Parathyroid adenoma (tissue), 2 donors: Measurements from ENCODE around the gene GUCA1A.
"Not testable (repeated sequence)": the region's sequence is repeated elsewhere in the genome, so short reads cannot be mapped to it uniquely, and the experiment has no call there.

Experiments used
- H2AFZ ChIP-seq: fragments of 300-600 bp; sonication (generic); one replicate; pipeline ENCODE4 v1.7.0; 2017; ENCODE audit warnings: antibody characterized with exemption, mild to moderate bottlenecking
- H3K27ac ChIP-seq: fragments of 300-600 bp; sonication (generic); one replicate; pipeline ENCODE4 v1.7.0; 2017
- H3K27me3 ChIP-seq: fragments of 300-600 bp; sonication (generic); one replicate; pipeline ENCODE4 v1.7.0; 2017; ENCODE audit warnings: low read length; ENCODE audit not compliant: control insufficient read depth, insufficient read depth
- H3K36me3 ChIP-seq: fragments of 300-600 bp; sonication (generic); one replicate; pipeline ENCODE4 v1.7.0; 2017; ENCODE audit warnings: low read length; ENCODE audit not compliant: control insufficient read depth, insufficient read depth
- H3K4me1 ChIP-seq: fragments of 300-600 bp; sonication (generic); one replicate; pipeline ENCODE4 v1.7.0; 2017; ENCODE audit warnings: control low read depth
- H3K4me2 ChIP-seq: fragments of 300-600 bp; sonication (generic); one replicate; pipeline ENCODE4 v1.7.0; 2017; ENCODE audit warnings: low read length
- H3K4me3 ChIP-seq: fragments of 300-600 bp; sonication (generic); one replicate; pipeline ENCODE4 v1.7.0; 2017; ENCODE audit warnings: low read depth, low read length
- H3K79me2 ChIP-seq: fragments of 300-600 bp; sonication (generic); one replicate; pipeline ENCODE4 v1.7.0; 2017; ENCODE audit warnings: control low read depth
- H3K9ac ChIP-seq: fragments of 300-600 bp; sonication (generic); one replicate; pipeline ENCODE4 v1.7.0; 2017; ENCODE audit warnings: mild to moderate bottlenecking
- H3K9me3 ChIP-seq: fragments of 300-600 bp; sonication (generic); one replicate; pipeline ENCODE4 v1.7.0; 2017; ENCODE audit warnings: low read length; ENCODE audit not compliant: control insufficient read depth
- CTCF ChIP-seq: fragments of 300-600 bp; sonication (generic); IDR thresholded peaks from one replicate; pipeline ENCODE4 v1.7.0; 2017; ENCODE audit warnings: antibody characterized with exemption, mild to moderate bottlenecking
- donor health status: primary hyperparathyroidism.

The GUCA1A gene

GRCh38 chr6:42190554-42191183, 17.5 kb downstream of the GUCA1A start:
- Histone ChIP-seq H3K4me3 (no peak overlapping the region), H3K36me3 (no peaks in the 10 kb centered on the region), H3K4me2 (no peak overlapping the region), H3K9me3 (no peaks in the 10 kb centered on the region), H3K4me1 (no peaks in the 10 kb centered on the region), H3K27ac (no peak overlapping the region), H3K79me2 (no peaks in the 10 kb centered on the region), H2AFZ (no peak overlapping the region), H3K27me3 (no peaks in the 10 kb centered on the region), H3K9ac (no peak overlapping the region)
- no peak for TF ChIP-seq CTCF

GRCh38 chr6:42192385-42192784, 19.2 kb downstream of the GUCA1A start:
- H2AFZ ChIP-seq, H3K9me3 ChIP-seq, H3K4me1 ChIP-seq, H3K4me2 ChIP-seq, H3K79me2 ChIP-seq, H3K27ac ChIP-seq, H3K36me3 ChIP-seq, H3K9ac ChIP-seq, H3K4me3 ChIP-seq, H3K27me3 ChIP-seq: not testable (repeated sequence)

- no peaks in the 10 kb centered on the region for H3K27me3 ChIP-seq
- no peaks in the 10 kb centered on the region for H3K36me3 ChIP-seq
- no peak overlapping the region for H2AFZ ChIP-seq
- no peak overlapping the region for H3K27ac ChIP-seq
- no peaks in the 10 kb centered on the region for H3K9me3 ChIP-seq
- TF ChIP-seq CTCF = no peak
- H3K4me3 ChIP-seq = no peak overlapping the region
- no peaks in the 10 kb centered on the region for H3K4me1 ChIP-seq
- H3K9ac ChIP-seq = no peak overlapping the region
- no peak overlapping the region for H3K4me2 ChIP-seq
- no peaks in the 10 kb centered on the region for H3K79me2 ChIP-seq
These were observed 20.3 kb downstream of the GUCA1A start for GRCh38 chr6:42193491-42193894.

GRCh38 chr6:42194056-42194455, 20.9 kb downstream of the GUCA1A start:
- H3K36me3 ChIP-seq = no peaks in the 10 kb centered on the region
- H3K4me1 ChIP-seq = no peaks in the 10 kb centered on the region
- H3K4me2 ChIP-seq = no peak overlapping the region
- H3K9me3 ChIP-seq = no peaks in the 10 kb centered on the region
- H3K9ac ChIP-seq = no peak overlapping the region
- H3K4me3 ChIP-seq = no peak overlapping the region
- H3K27me3 ChIP-seq = no peaks in the 10 kb centered on the region
- no peak overlapping the region for H3K27ac ChIP-seq
- no peak overlapping the region for H2AFZ ChIP-seq
- H3K79me2 ChIP-seq = no peaks in the 10 kb centered on the region
- no peak for TF ChIP-seq CTCF

- no peaks in the 10 kb centered on the region for H3K9me3 ChIP-seq
- TF ChIP-seq CTCF = no peak
- H3K27ac ChIP-seq = no peak overlapping the region
These were observed 22.3 kb downstream of the GUCA1A start for GRCh38 chr6:42195415-42195814.

More at GRCh38 chr6:42195415-42195814, 22.3 kb downstream of the GUCA1A start:
- Histone ChIP-seq H2AFZ (no peak overlapping the region), H3K4me2 (no peak overlapping the region), H3K4me1 (no peaks in the 10 kb centered on the region), H3K27me3 (no peaks in the 10 kb centered on the region), H3K4me3 (no peak overlapping the region), H3K36me3 (no peaks in the 10 kb centered on the region), H3K79me2 (no peaks in the 10 kb centered on the region), H3K9ac (no peak overlapping the region)
